NCI-H345 (cell line): ENCODE data around the gene ZMYND11.
A peak's percentile ranks its signal among the peaks of the same experiment; 100 is the strongest.

ENCODE experiments used
- DNase-seq: peaks from one replicate; lab custom pipeline; 2025; lab: John Stamatoyannopoulos, UW

ZMYND11 gene

DNA sequence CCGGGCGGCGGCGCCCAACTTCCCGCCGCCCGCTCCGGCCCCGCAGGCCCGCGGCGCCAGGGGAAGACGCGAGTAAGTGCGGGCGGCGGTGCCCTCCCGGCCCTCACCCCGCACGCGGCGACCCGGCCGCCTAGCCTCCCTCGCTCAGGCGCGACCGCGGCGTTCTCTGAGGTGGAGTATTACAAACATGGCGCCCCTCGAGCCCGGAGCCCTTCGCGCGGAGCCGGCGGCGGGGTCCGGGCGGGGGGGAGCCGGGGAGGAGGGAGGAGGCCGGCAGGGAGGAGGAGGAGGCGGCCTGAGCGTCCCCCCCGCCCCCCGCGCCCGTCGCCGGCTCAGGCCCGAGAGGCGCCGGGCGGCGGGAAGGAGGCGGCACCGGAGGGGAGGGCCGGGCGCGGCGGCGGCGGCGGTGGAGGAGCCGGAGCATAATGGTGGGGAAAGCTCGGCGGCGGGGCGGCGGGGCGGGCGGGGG is at the start of gene ZMYND11:
Gene ZMYND11 (plus strand): TSS at position 324 of the 469 bp plus-strand sequence. CDS start 44,558 bp downstream, outside the sequence.
- peak; percentile 23 for DNase-seq

DNA sequence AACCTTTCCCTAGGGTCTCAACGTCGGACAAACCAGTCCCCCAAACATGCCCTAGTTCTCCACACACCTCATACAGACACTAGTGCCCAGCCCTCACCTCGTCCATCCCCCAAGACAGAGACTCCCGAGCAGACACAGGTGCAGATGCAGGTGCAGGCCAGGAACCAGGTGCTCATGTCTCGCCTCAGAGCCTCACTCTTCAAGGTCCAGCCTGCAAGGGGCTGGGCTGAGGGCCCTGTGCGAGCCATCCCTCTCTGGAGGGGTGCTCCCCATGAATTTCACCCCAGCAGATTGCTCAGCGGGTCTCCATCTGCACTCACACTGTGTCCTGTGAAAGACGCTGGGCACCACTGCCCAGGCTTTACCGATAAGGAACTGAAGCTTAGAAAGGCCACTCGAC is 49.2 kb upstream of the ZMYND11 start:
- DNase-seq = no peak

DNA sequence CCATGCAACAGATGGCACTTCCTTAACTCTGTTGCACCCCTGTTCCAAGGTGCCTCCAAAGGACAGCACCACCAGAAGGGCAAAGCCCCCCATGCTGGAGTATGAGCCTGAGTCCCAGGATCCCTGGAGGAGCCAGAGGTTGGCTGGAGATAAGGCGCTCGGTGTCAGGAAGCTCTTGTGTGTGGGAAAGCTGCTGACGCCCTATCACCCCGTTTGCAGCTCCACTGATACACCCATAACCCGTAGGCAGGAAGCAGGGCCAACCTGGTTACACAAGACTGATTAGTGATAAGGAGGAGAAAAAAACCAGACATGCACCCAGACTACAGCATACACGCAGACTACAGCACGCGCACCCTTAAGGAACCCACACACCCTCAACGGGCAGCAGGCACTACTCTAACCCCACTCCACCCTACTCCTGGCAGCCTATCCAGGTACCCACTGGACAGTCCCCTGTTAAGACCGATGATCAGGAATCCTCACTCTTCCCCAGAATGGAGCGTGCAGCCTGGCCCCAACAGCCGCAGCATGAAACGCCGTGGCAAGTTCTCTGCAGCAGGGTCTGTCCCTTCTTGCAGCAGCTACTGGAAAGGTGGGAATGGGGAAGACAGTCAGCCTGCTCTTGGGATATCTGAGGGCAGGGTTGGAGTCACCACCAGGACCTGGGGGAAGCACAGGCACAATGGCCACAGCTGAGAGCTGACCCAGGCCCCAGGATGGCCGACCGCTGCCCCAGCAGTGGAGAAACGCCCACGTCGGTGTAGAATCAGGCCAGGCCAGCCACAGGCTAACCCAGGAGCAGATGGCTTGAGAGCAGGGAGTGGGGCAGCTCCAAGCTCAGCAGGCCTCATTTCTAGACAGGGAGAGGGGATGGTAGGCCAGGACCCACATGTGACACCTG is 47.8 kb upstream of the ZMYND11 start:
- no peak for DNase-seq

DNA sequence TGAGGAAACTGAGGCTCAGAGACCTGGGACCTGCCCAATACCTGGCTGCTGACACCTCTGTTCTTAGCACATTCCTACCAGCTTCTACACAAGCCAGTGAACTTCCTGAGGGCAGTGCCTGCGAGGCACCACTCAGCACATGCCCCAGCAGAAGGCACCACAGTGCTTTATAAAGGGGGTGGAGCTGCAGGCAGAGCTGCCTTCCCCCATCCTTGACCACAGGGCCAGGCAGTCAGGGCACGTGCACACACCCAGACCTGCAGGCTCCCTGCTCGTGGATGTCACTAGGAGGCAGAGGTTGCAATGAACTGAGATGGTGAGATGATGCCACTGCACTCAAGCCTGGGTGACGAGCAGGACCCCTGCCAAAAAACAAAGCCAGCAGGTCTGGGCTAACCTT is 47.0 kb upstream of the ZMYND11 start:
- DNase-seq = no peak

DNA sequence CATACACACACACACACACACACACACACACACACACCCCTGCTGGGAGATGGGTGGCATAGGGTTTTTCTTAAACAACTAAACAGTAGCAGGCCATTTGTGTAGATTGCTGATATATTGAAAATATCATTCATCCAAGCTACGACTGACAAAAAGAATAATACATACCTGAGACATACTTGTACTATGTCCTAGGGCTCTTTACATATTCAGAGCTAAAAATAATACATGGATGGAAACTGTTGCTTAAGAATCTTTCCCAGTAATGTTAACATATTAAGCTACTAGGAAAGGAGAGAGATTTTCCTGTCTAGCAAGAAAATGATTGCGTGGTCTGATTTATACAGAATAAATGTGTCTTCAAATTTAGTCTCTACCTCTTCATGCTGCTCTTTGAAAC is 46.0 kb upstream of the ZMYND11 start:
- no peak for DNase-seq

DNA sequence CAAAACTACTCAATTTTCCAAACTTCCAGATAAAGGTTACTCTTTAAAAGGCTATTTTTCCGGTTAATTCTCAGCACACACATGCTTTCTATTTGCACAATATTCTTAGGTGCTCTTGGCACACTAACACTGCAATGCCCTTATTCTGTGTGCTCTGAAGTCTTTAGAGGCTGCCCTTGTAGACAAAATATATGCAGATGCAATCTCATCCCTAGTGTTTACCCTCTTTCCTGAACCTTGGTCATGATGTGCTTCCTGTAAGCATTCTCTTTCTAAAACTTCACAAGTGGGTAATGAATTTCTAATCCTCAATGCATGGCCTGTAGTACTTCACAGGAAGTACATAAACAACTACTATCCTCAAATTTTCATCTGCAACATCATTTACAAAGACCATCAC is 45.1 kb upstream of the ZMYND11 start:
- no peak for DNase-seq

DNA sequence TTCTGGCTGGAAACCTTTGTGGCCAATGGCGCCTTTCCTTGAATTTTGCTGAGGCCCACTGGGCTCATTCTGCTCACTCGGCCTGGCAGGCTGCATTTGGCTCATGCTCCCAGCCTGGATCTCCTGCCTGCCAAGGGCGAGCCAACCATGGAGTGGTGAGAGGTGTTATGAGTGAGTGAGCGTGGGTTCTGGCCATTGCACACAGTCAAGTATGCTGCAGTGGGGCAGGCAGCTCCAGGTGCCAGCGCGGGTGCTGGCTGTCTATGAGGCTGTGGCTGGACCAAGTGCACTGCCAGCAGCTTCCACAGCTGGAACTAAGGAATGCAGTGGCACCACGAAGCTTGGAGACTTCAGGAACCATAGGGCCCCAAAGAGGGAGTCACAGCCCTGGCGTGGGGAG is 43.9 kb upstream of the ZMYND11 start:
- DNase-seq = no peak

DNA sequence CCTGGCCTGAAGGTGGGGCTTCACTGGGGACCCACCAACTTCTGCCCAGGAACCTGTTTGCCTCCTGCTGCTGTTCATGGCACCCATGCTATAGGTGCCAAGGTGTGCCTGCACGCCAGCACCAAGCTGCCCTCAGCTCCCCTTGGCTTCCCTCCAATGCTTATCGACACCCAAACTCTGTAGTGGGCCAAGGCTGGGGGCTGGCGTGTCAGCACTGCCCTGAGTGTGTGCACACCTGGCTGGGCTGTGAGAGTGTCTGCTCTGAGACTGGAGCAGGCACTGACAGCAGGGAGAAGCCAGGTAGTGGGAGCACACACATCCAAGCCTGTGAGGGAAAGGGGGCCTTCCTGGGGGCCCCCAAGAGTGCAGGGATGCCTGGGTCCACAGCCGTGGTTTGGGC is 43.1 kb upstream of the ZMYND11 start:
- DNase-seq = peak; percentile 6

DNA sequence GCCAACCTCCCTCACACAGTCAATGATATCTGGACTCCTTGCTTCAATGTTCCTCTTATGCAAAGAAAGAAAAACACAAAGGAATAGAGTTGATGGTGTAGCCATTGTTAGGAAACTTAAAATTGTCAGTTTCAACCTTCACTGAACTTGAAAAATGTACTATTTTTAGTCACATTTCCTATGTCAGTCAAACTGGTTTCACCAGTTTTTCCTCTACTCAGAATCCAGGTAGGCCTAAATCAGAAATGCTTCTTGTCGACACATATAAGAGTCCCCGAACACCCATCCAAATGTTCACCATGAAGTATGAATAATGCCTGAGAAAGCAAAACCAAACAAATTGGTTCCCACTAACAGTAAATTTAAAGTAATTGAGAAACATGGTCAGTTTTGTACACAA is 42.4 kb upstream of the ZMYND11 start:
- DNase-seq = peak; percentile 21

DNA sequence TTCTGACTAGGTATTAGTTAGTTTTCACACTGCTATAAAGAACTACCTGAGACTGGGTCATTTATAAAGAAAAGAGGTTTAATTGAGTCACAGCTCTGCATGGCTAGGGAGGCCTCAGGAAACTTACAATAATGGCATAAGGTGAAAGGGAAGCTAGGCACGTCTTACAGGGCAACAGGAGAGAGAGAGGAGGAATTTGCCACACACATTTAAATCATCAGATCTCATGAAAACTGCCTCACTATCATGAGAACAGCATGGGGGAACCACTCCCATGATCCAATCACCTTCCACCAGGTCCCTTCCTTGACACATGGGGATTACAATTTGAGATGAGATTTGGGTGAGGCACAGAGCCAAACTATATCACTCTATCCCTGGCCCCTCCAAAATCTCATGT is 40.6 kb upstream of the ZMYND11 start:
- no peak for DNase-seq

DNA sequence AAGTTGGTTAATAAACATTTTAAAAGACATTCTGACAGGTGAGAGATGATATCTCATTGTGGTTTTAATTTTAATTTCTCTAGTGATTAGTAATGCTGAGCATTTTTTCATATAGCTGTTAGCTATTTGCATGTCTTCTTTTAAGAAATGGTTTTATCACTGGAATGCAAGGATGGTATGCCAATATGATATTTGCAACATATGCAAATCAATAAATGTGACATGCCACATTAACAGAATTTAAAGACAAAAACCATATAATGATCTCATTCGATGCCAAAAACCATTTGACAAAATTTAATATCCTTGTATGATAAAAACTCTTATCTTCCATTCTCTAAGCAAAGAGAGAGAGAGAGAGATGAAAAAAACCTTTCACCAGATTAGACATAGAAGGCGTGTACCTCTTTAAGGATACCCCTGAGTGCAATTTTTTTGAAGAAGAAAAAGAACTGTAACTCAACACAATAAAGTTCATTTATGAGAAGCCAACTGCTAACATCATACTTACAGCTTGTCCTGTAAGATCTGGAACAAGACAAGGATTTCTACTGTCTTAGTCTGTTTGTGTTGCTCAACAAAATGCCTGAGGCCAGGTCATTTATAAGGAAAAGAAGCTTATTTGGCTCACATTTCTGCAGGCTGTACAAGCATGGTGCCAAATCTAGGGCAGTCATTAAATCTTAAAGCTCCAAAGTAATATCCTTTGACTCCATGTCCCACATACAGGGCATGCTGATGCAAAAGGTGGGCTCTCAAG is 39.7 kb upstream of the ZMYND11 start:
- no peak for DNase-seq

DNA sequence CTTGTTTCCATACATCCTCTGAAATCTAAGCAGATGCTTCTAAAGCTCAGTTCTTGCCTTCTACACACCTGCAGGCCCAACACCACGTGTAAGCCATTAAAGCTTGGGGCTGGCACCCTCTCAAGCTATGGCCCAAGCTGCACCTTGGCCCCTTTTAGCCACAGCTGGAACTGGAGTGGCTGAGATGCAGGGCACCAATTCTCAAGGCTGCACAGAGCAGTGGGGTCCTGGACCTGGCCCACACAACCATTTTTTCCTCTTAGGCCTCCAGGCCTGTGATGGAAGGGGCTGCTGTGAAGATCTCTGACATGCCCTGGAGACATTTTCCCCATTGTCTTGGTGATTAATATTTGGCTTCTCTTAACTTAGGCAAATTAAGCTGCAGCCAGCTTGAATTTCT is 38.8 kb upstream of the ZMYND11 start:
- no peak for DNase-seq

DNA sequence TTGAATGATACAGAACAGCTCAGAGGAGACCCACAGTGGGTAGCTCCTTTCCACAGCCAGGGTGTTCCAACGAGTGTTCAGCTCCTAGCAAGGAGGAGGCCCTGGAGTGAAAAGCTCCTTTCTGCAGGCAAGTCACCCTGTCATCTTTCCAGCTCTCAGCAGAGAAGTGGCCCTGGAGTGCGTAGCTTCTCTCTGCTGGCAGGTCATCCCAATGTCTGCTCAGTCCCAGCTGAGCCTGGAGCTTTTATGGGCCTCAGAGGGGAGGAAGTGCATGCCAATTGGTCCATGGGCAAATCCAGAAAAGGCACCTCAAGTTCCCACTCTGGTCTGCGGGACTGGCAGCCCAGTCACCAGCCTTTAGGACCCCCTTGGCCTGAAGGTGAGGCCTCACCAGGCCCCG is 30.8 kb upstream of the ZMYND11 start:
- DNase-seq = no peak

DNA sequence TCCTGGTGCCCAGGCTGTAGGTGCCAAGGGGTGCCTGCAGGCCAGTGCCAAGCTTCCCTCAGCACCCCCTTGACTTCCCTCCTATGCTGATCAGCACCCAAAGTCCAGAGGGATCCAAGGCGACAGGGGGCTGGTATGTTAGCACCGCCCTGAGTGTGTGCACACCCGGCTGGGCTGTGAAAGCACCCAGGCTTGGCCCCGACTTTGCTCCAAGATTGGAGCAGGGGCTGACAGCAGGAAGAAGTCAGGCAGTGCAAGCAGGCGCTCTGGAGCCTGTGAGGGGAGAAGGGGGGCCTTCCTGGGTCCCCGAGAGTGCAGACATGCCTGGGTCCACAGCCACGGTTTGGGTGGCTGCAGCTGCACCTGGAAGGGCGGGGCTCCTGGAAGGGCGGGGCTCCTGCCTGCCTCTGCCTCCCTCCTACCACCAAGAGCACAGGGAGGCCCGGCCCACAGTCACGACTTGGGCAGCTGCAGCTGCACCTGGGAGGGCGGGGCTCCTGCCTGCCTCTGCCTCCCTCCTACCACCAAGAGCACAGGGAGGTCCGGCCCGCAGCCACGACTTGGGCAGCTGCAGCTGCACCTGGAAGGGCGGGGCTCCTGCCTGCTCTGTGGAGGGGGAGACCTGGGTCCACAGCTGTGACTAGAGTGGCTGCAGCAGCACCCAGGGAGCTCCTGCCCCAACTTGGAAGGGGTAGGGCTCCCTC is 30.2 kb upstream of the ZMYND11 start:
- DNase-seq = peak; percentile 66

DNA sequence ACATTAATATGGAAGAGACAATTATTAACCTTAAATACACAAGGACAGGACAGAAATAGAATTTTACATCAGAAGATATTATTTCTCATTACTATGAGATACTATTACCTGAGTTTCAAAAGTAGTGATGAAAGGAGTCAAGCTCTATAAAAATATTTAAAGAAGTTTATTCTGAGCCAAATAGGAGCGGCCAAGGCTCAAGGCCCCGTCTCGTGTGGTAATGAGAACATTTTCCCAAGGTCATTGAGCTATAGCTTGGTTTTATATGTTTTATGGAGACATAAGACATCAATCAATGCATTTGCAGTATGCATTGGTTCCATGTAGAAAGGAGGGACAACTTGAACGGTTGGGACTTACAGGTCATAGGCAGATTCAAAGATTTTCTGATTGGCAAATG is 29.4 kb upstream of the ZMYND11 start:
- DNase-seq = no peak

DNA sequence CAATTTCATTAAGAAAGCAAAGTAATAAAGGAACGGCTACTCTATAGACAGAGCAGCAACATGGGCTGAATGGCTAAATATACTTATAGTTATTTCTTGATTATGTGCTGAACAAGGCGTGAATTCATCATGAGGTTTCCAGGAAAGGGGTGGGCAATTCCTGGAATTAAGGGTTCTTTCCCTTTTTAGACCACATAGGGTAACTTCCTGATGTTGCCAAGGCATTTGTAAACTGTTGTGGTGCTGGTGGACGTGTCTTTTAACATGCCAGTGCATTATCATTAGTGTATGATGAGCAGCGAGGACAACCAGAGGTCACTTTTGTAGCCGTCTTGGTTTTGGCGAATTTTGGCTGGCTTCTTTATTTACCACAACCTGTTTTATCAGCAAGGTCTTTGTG is 28.5 kb upstream of the ZMYND11 start:
- DNase-seq = no peak

DNA sequence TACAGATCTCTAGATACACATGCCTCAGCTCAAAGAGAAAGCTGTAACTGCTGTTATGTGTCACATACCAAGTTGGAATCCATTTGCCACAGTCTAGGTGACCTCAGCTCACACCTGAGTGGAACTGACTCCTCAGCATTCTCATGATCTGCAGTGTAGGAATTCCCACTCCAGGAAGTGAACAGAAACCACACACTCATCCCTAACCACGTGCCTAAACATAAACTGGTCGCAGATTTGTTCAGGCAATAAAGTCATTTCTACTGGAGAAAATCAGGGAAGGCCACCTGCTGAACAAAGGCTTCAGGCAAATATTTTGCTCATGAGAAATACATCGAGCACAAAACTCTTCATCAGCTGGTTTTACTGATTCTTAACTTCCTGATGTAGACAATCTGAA is 23.0 kb upstream of the ZMYND11 start:
- DNase-seq = no peak

DNA sequence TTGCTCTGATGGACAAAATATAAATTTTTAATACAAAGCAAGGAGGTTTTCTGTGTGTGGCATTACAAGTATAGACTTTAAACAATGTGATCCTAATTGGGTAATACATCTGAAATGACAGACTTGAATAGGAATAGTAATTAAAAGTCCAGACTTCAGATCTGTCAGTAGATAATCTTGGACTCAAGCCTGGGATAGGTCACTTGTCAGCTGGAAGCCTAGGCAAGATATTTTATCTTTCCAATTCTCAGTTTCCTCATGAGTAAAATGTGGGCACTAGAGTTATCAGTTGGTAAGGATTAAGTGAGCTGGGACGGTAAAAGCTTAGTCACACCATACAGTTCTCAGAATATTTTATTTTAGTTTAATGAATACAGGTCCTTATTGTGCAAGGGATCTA is 10.4 kb upstream of the ZMYND11 start:
- DNase-seq = no peak

DNA sequence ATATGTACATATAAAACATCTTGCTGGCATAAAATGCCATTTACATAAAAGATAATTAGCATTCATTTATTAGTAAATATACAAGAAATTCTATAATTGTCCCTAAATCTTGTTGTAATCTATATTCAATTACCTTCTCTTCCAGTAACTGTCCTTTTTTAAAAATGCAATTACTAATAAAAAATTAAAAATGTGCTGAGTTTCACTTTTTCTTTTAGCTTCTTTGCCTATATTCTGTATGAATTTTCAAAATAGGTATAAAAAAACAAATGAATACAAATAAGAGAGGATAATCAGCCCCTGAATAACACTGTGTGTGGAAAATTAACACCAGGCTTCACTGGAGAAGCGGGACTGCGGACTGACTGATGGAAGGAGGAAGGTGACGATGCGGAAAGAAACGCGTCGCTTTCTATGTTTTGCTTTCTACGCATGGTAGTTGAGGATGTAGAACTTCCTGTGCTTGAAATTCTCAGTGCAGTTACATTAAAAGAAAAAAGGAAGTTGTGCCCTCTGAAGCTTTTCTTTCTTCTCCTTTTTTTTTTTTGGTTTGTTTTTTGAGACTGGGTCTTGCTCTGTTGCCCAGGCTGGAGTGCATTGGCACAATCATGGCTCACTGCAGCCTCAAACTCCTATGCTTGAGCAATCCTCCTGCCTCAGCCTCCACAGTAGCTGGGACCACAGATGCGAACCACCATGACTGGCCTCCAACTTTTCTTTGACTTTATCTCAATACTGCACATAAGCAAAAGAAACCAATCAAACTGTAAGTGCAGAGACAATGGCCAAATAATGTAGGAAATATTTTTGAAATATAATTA is 7.4 kb upstream of the ZMYND11 start:
- DNase-seq = no peak

DNA sequence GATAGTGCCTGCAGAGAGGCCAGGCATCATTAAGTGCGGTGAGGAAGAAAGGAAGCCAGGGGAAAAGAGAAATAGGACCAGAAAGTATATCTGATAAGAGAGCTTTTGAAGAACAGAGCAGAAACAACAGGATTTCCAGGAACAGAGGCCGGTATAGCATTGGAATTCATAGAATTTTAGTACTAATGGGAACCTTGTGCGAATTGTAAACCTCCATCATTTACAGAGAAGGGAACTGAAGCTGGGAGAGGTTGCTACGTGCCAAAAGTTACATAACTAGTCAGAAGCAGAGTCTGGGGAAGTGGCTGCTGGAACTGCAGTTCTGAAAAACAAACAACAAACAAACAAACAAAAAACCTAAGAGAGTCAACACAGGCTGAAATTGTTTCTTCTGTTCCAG is 5.4 kb upstream of the ZMYND11 start:
- DNase-seq = no peak
